ENCODE results near the gene TBX10. TPM values are rescaled to one million over a fixed set of nuclear protein-coding genes. Genes with fewer than 3 reads are reported as not detected.

TBX10 gene
- total RNA-seq, 1 donor from 2014 or later: not detected

DNA sequence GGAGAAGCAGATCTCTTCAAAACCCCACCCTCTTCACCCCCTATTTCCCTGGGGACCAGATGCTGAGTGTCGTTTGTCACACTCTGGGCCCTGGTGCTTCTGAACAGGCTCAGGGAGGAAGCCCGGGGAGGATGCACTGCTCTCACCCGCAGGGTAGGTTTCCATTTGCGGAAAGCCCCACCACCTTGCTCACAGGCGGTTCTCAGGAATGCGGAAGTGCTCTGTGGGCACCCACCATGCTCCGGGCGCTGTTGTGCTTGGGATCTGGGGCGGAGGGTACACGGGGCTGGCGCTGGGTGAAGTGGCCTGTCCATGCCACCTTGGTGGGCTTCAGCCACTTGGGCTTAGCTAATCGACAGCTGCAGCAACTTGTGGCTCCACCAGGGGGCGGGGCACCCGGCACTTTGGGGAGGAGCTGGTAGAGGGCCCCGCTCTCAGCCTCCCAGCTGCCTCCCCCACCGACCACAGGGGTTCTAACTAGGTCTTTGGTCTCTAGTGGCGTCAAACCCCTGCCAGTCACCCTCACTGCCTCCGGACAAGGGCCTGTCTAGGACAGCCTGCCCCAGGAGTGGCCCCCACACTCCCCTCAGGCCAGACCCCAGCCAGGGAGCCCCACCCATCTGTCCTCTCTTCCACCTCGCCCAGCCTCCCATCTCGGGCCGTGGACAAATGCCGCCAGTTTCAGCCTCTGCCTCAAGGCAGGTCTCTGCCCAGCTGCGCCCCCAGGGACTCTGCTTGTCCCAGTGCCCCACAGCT is 25.4 kb downstream of the TBX10 start:
- TF ChIP-seq, protein P1, sequence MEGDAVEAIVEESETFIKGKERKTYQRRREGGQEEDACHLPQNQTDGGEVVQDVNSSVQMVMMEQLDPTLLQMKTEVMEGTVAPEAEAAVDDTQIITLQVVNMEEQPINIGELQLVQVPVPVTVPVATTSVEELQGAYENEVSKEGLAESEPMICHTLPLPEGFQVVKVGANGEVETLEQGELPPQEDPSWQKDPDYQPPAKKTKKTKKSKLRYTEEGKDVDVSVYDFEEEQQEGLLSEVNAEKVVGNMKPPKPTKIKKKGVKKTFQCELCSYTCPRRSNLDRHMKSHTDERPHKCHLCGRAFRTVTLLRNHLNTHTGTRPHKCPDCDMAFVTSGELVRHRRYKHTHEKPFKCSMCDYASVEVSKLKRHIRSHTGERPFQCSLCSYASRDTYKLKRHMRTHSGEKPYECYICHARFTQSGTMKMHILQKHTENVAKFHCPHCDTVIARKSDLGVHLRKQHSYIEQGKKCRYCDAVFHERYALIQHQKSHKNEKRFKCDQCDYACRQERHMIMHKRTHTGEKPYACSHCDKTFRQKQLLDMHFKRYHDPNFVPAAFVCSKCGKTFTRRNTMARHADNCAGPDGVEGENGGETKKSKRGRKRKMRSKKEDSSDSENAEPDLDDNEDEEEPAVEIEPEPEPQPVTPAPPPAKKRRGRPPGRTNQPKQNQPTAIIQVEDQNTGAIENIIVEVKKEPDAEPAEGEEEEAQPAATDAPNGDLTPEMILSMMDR (IDR thresholded peaks at IDR 0.05): peak; percentile 69
- H3K27ac ChIP-seq: peak overlapping the region; percentile 85
- intact Hi-C loops (cut with DNase I): no loop called here

DNA sequence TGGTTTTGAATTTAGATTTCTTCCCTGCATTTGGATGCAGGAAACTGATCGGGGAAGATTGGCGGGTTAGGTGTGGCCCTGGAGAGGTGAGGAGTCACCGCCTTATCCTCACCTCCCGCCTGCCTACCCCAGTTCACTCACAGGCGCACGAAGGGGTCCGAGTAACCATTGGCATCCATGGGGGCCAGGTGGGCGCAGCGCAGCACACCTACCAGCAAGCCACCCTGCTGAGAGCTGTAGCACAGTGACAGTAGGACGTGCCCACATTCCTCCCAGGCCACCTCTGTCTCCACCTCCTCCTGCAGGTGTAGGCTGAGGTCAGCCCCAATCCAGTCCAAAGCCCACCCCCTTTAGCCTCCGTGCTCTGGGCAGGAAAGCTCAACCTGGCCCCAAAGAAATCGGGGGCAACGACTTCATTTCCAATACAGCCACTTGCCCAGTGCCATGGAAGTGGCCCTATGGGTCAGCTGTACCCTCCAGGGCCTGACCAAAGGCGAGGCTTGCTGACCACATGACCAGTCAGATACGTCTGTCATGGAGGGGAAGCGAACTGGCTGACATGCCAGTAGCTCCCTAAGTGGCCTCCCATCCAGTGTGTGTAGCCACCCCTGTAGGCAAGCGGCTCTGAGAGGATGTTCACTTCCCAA is 26.1 kb downstream of the TBX10 start:
- peak; percentile 44 for DNase-seq
- Histone ChIP-seq H3K36me3 (peaks cover 47% of the 10 kb centered on the region), H3K27ac (peak overlapping the region; percentile 85), H3K4me3 (peak overlapping the region; percentile 58), H3K27me3 (ENCODE audit: low read depth) (peaks cover 6% of the 10 kb centered on the region), H3K4me1 (peaks cover 14% of the 10 kb centered on the region), H3K9me3 (no peaks in the 10 kb centered on the region)
- peak; percentile 5 to 12 for ATAC-seq
- intact Hi-C loops (cut with DNase I): no loop called here
- TF ChIP-seq, protein P1 (IDR thresholded peaks at IDR 0.05): no peak

More for the DNA sequence above, 25.4 kb downstream of the TBX10 start:
- H3K27me3 ChIP-seq (ENCODE audit: low read depth): peaks cover 6% of the 10 kb centered on the region
- H3K9me3 ChIP-seq: no peaks in the 10 kb centered on the region
- ATAC-seq: peak; percentile 81 to 85
- peak overlapping the region; percentile 58 for H3K4me3 ChIP-seq
- peaks cover 14% of the 10 kb centered on the region for H3K4me1 ChIP-seq
- peaks cover 40% of the 10 kb centered on the region for H3K36me3 ChIP-seq
- DNase-seq: peak; percentile 76

DNA sequence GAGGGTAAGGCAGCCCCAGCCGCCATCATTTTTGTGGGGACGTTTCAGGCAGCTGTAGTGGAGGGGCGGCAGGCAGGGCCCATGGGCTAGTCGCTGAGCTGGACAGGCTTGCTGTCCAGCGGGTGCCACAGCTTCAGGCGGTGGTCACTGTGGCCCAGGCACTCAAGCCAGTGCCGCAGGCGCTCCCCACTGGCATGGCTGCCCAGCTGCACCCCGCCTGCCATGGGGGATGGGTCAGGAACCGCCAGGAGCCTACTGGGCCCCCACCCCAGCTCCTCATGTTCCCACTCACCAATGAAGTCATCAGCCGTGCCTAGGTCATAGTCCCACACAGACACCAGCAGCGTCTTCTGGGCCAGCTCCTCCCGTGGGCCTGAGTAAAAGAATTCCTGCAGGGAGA is 26.8 kb downstream of the TBX10 start:
- no peak overlapping the region for H3K27ac ChIP-seq
- intact Hi-C loops (cut with DNase I): no loop called here
- no peak for ATAC-seq
- H3K4me3 ChIP-seq: no peak overlapping the region
- H3K27me3 ChIP-seq (ENCODE audit: low read depth): peaks cover 6% of the 10 kb centered on the region
- peak; percentile 45 for DNase-seq
- peaks cover 18% of the 10 kb centered on the region for H3K4me1 ChIP-seq
- H3K36me3 ChIP-seq: peaks cover 48% of the 10 kb centered on the region
- TF ChIP-seq, protein P1 (IDR thresholded peaks at IDR 0.05): no peak
- H3K9me3 ChIP-seq: no peaks in the 10 kb centered on the region

DNA sequence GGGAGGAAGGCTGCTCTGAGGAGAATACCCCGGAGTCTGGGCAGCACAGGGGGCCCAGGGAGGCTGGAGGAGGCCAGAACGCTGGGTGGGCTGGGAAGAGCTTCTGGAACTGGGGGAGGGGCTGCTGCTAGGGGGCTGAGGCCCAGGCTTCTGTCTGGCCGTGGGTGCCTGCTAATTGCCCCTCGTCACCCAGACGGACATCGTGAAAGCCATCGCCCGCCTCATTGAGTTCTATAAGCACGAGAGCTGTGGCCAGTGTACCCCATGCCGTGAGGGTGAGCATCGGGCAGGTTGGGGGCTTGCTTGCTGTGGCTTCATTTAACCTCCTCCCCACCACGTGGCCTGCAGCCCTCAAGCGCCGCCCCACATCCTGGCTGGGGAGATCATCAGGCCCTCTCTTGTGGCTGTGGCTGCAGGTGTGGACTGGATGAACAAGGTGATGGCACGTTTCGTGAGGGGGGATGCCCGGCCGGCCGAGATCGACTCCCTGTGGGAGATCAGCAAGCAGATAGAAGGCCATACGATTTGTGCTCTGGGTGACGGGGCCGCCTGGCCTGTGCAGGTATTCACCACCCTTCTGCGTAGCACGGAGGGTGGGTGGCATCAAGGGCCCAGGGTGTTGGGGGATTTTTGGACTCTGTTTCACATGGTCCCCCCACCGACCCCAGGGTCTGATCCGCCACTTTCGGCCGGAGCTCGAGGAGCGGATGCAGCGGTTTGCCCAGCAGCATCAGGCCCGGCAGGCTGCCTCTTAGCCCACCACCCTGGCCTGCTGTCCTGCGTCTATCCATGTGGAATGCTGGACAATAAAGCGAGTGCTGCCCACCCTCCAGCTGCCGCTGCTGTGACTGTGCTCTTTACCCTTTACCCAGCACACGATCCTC is 27.6 kb downstream of the TBX10 start:
- Histone ChIP-seq H3K27me3 (ENCODE audit: low read depth) (peaks cover 6% of the 10 kb centered on the region), H3K36me3 (peaks cover 48% of the 10 kb centered on the region), H3K4me1 (peaks cover 26% of the 10 kb centered on the region), H3K4me3 (no peak overlapping the region), H3K9me3 (no peaks in the 10 kb centered on the region), H3K27ac (no peak overlapping the region)
- peak; percentile 46 for DNase-seq
- TF ChIP-seq, protein P1 (IDR thresholded peaks at IDR 0.05): no peak
- ATAC-seq: no peak
- intact Hi-C loops (cut with DNase I): no loop called here

DNA sequence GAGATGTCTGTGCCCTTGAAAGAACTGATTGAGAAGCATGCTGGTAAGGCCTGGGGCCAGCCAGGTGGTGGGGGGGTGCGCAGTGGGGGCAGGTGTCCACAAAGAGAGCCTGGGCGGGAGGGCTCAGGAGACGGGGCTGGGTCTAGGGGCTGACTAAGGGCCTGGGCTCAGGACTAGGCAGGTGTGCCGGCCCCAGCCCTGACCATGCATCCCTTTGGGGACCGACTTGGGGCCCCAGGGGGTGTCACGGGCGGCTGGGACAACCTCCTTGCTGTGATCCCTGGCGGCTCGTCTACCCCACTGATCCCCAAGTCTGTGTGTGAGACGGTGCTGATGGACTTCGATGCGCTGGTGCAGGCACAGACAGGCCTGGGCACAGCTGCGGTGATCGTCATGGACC is 28.4 kb downstream of the TBX10 start:
- intact Hi-C loops (cut with DNase I): no loop called here
- Histone ChIP-seq H3K9me3 (no peaks in the 10 kb centered on the region), H3K27me3 (ENCODE audit: low read depth) (peaks cover 6% of the 10 kb centered on the region), H3K36me3 (peaks cover 48% of the 10 kb centered on the region), H3K4me3 (no peak overlapping the region), H3K27ac (no peak overlapping the region), H3K4me1 (peaks cover 29% of the 10 kb centered on the region)
- TF ChIP-seq, protein P1 (IDR thresholded peaks at IDR 0.05): no peak
- DNase-seq (no peak), ATAC-seq (no peak)

Measured in lower lobe of right lung (tissue), 2 donors.